ENCODE results near the gene CDC5L.

- no peak for TF ChIP-seq CTCF (IDR thresholded peaks at IDR 0.05)
- no peak for TF ChIP-seq POLR2A (IDR thresholded peaks at IDR 0.05)
Measured at GRCh38 chr6:44377484-44377883, 10.0 kb upstream of the CDC5L start.
